Peyer's patch (tissue), 4 donors: ENCODE data around the gene MYO5C.

Experiments used
- POLR2A ChIP-seq, 2 donors: fragments of 450-650 bp; IDR thresholded peaks; one replicate each; pipeline ENCODE4 v1.5.1; 2017; ENCODE audit warnings: antibody characterized with exemption in 2 of 2, mild to moderate bottlenecking in 2 of 2, moderate library complexity in 2 of 2
- TF ChIP-seq, protein P1 (sequence below), 6 experiments: fragments of 450-650 bp in 4 of 6; fragments of 200-600 bp in 2 of 6; sonication (generic) in 1 of 6; IDR thresholded peaks; one replicate each; pipeline ENCODE4 v1.5.1; 2017 to 2019; ENCODE audit warnings: antibody characterized with exemption in 6 of 6, mild to moderate bottlenecking in 3 of 6, moderate library complexity in 1 of 6

DNA sequence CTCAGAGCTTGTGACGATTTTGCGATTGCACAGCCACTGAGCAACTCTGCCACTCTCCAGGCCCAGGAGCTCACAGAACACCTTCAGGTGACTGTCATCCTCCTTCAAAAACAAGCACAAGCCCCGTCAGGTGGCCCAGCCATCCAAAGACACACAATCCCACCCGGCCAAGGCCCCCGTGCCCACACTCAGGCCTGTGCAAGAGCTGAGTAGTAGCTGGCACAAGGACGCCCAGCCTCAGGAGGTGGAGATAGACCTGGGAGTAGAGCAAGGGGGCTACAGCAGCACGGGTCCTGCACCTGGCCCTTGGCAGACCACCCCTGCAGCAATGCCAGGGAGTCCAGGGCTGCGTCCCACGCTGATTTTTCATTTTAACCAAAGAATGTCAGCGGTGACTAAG lies 34.6 kb downstream of the MYO5C start:
- TF ChIP-seq, protein P1, sequence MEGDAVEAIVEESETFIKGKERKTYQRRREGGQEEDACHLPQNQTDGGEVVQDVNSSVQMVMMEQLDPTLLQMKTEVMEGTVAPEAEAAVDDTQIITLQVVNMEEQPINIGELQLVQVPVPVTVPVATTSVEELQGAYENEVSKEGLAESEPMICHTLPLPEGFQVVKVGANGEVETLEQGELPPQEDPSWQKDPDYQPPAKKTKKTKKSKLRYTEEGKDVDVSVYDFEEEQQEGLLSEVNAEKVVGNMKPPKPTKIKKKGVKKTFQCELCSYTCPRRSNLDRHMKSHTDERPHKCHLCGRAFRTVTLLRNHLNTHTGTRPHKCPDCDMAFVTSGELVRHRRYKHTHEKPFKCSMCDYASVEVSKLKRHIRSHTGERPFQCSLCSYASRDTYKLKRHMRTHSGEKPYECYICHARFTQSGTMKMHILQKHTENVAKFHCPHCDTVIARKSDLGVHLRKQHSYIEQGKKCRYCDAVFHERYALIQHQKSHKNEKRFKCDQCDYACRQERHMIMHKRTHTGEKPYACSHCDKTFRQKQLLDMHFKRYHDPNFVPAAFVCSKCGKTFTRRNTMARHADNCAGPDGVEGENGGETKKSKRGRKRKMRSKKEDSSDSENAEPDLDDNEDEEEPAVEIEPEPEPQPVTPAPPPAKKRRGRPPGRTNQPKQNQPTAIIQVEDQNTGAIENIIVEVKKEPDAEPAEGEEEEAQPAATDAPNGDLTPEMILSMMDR (IDR thresholded peaks at IDR 0.05): no peak
- TF ChIP-seq POLR2A (IDR thresholded peaks at IDR 0.05): no peak
